Left lung (tissue), 10 donors: Measurements from ENCODE around the gene SEPTIN11. TPM values are rescaled to one million over a fixed set of nuclear protein-coding genes. Genes with fewer than 3 reads are reported as not detected.

ENCODE experiments used
- ATAC-seq: fragments of 200-7000 bp; cut with Tn5 transposase; one replicate; pipeline ENCODE4 v1.9.1; 2020; ENCODE audit warnings: moderate library complexity
- DNase-seq, 4 donors: peaks; one replicate each; pipeline ENCODE4 v3.0.0-alpha.2; 2013 to 2020
- H3K27ac ChIP-seq, 2 donors: fragments of 200-600 bp; sonication (generic) in 1 of 2; one replicate each; pipeline versions ENCODE4 v1.5.0 to v1.8.0; 2020 to 2021
- H3K27me3 ChIP-seq, 2 donors: fragments of 200-600 bp; sonication (generic) in 1 of 2; one replicate each; pipeline versions ENCODE4 v1.5.0 to v1.8.0; 2020 to 2021
- H3K36me3 ChIP-seq, 2 donors: fragments of 200-600 bp; sonication (generic) in 1 of 2; one replicate each; pipeline versions ENCODE4 v1.5.0 to v1.8.0; 2020 to 2021
- H3K4me1 ChIP-seq, 2 donors: fragments of 200-600 bp; one replicate each; pipeline ENCODE4 v1.8.0; 2021
- H3K4me3 ChIP-seq, 2 donors: fragments of 200-600 bp; sonication (generic) in 1 of 2; one replicate each; pipeline versions ENCODE4 v1.5.0 to v1.8.0; 2020 to 2021; ENCODE audit warnings: mild to moderate bottlenecking in 1 of 2
- H3K9me3 ChIP-seq, 2 donors: fragments of 200-600 bp; sonication (generic) in 1 of 2; one replicate each; pipeline versions ENCODE4 v1.5.0 to v1.8.0; 2020 to 2021
- intact Hi-C, 2 donors: fragments of 100-400 bp; cut with DNase I; formaldehyde crosslinking; loops; one replicate each; pipeline versions ENCODE4 v1.11.2 to v1.14.2; 2022
- polyA plus RNA-seq, 6 donors: library from polyadenylated mRNA; unstranded; fragments of 120-200 nt; gene quantifications; one replicate each; pipeline ENCODE4 v1.2.1, GENCODE V29; 2013; ENCODE audit not compliant: insufficient read length in 6 of 6
- total RNA-seq, 2 donors: library from RNA; stranded (reverse); fragmentation: NEBNext Ultra II Directional; extraction: Animal tissue kit (Norgen Biotek cat#: 25700); gene quantifications; one replicate each; pipeline ENCODE4 v1.2.1, GENCODE V29; 2021
- TF ChIP-seq, protein P1 (sequence below), 2 donors: fragments of 200-600 bp; sonication (generic) in 1 of 2; IDR thresholded peaks; one replicate each; pipeline versions ENCODE4 v1.5.0 to v1.8.0; 2021; ENCODE audit warnings: antibody characterized with exemption in 2 of 2
- donor health status: DM: no; HTN: yes; CAD: no.
- donor health status: DM: no; HTN: no; CAD: no.

SEPTIN11 gene
- total and polyA plus RNA-seq, 8 donors: 134 to 169 (median 159) TPM

DNA sequence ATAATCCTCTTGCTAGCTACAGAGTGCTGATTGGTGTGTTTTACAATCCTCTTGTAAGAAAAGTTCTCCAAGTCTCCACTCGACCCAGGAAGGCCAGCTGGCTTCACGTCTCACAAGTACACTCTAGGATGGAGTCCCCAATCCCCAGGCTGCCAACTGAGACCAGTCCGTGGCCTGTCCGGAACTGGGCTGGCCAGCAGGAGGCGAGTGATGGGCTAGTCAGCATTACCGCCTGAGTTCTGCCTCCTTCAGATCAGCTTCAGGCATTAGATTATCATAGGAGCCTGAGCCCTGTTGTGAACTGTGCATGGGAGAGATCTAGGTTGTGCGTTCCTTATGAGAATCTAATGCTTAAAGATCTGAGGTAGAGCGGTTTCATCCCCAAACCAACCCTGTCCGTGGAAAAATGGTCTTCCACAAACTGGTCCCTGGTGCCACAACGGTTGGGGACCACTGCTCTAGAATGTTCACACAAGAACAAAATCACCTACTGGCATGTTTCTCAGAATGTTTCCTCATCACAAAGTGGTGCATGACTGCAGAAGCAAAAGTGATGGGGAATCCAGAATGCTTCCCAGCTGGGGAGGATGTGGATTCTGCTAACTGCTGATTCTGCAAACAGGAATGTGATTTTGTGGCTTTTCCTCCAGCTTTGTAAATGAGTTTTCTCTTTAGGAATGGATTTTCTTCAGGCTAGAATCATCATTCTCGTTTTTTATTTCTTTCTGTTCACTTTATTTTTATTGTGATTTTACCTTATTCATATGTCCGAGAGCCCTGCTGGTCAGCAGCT, 40.9 kb downstream of the SEPTIN11 start:
- Histone ChIP-seq H3K36me3 (no peaks in the 10 kb centered on the region), H3K4me1 (peaks cover 25 to 29% of the 10 kb centered on the region in 2 donors), H3K27ac (peak overlapping the region in 1 of 2 donors; percentile 55), H3K9me3 (no peaks in the 10 kb centered on the region), H3K4me3 (no peak overlapping the region), H3K27me3 (no peaks in the 10 kb centered on the region)
- intact Hi-C loops: no loop called here
- peak; percentile 14 for ATAC-seq
- TF ChIP-seq, protein P1, sequence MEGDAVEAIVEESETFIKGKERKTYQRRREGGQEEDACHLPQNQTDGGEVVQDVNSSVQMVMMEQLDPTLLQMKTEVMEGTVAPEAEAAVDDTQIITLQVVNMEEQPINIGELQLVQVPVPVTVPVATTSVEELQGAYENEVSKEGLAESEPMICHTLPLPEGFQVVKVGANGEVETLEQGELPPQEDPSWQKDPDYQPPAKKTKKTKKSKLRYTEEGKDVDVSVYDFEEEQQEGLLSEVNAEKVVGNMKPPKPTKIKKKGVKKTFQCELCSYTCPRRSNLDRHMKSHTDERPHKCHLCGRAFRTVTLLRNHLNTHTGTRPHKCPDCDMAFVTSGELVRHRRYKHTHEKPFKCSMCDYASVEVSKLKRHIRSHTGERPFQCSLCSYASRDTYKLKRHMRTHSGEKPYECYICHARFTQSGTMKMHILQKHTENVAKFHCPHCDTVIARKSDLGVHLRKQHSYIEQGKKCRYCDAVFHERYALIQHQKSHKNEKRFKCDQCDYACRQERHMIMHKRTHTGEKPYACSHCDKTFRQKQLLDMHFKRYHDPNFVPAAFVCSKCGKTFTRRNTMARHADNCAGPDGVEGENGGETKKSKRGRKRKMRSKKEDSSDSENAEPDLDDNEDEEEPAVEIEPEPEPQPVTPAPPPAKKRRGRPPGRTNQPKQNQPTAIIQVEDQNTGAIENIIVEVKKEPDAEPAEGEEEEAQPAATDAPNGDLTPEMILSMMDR (IDR thresholded peaks at IDR 0.05): no peak
- DNase-seq: no peak

DNA sequence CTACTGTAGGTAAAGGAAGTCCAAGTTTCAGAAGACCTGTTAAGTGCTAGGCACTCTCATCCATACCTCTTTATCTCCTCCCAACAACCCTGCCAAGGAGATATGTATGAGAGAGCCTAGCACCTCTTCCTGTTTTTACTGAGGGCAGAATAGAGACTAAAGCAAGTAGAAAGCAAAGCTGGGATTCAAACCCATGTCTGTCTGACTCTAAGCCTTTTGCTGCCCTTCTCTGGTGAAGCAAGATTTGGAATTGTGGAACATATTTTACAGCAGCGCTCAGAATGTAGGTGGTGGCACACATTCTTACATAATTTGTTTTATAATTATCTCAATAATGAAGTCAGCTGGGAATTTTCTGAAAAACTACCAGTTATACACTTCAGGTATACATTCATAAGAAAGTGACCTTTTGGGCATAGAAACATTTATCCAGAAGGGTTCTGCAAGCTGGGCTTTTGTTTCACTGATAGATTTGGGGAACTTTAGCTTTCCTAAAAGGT, 41.7 kb downstream of the SEPTIN11 start:
- intact Hi-C loops: no loop called here
- H3K9me3 ChIP-seq: no peaks in the 10 kb centered on the region
- no peak overlapping the region for H3K4me3 ChIP-seq
- no peak for DNase-seq
- peaks cover 18 to 29% of the 10 kb centered on the region in 2 donors for H3K4me1 ChIP-seq
- ATAC-seq: no peak
- no peaks in the 10 kb centered on the region for H3K36me3 ChIP-seq
- H3K27ac ChIP-seq: peak overlapping the region in 1 of 2 donors; percentile 55
- TF ChIP-seq, protein P1 (IDR thresholded peaks at IDR 0.05): no peak
- no peaks in the 10 kb centered on the region for H3K27me3 ChIP-seq

DNA sequence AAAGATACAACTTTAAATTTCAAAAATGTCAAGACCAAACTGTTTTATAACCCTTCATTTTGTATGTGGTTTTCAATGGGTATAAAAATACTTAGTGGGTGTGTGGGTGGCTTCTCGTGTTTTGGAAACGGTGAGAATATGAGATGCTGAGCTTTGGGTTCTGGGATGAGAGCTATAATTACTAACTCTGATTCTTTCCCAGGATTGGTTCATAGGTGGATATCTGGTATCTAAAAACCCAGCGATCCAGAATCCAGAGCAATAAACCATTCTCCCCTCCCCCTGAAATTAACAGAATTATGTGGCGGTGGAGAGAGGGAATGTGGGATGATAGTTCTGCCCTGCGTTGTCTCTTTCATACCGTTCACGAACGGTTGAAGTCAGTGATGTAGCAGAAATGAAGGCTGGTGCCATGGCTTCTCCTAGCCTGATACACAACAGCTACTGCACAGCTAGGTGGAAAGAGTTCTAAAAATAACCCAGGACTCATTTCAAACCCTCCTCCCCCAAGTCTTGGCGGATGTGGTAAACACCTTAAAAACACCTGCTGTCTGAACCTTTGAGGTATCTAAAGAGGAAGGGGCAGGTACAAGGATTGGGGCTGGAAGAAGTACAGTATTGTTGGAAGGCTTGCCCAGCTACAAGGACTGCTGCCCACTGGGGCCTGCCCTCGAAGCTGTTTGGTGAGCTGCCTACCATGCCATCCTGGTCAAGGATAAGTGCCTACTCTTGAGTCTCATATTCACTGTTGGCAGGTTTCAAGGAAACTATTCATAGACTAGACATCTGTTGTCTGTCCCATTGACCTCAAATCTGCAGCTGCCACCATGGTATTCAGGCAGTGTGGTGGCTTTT, 44.5 kb downstream of the SEPTIN11 start:
- Histone ChIP-seq H3K9me3 (no peaks in the 10 kb centered on the region), H3K4me1 (peaks cover 10 to 13% of the 10 kb centered on the region in 2 donors), H3K27me3 (no peaks in the 10 kb centered on the region), H3K27ac (no peak overlapping the region), H3K36me3 (peaks cover 0 to 20% of the 10 kb centered on the region in 2 donors), H3K4me3 (no peak overlapping the region)
- no peak for DNase-seq
- TF ChIP-seq, protein P1 (IDR thresholded peaks at IDR 0.05): no peak
- ATAC-seq: peak; percentile 23
- intact Hi-C loops: no loop called here

DNA sequence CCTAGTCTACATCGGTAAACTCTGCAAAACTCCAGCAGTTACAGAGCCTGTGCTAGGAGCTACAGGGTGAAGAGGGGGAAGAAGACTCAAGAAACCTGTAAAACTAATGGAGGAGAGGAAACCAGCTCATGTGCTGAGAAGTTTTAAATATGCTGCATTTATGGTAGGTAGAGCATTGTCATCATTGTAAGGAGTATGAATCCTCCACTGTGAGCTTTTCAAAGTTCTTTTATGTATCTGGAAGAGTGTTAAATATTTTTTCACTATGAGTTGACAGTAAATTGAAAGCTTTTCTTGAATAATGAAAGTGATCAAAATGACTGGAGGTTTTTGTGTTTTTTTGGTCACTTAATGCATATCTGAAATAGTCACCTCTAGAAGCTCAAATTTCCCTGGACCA, 46.2 kb downstream of the SEPTIN11 start:
- ATAC-seq: no peak
- Histone ChIP-seq H3K9me3 (no peaks in the 10 kb centered on the region), H3K4me3 (no peak overlapping the region), H3K36me3 (peaks cover 0 to 29% of the 10 kb centered on the region in 2 donors), H3K27ac (no peak overlapping the region), H3K27me3 (no peaks in the 10 kb centered on the region), H3K4me1 (peaks cover 5 to 6% of the 10 kb centered on the region in 2 donors)
- no peak for DNase-seq
- TF ChIP-seq, protein P1 (IDR thresholded peaks at IDR 0.05): no peak
- intact Hi-C loops: no loop called here

DNA sequence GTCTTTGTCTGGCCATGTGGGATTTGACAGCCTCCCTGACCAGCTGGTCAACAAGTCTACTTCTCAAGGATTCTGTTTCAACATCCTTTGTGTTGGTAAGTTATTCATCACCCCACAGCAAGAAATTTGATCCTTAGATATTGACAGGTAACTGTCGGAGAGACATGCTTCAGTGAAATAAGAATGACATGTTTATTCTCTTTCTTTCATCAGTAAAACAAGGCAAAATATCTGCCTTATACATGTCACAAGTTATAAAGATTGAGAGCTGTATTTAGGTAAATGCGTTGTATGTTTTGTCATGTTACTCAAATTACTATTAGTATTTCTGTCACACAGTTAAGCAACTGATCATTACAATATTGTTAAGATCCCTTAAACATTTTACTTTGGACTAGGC, 46.9 kb downstream of the SEPTIN11 start:
- TF ChIP-seq, protein P1 (IDR thresholded peaks at IDR 0.05): no peak
- H3K4me1 ChIP-seq: peaks cover 0 to 4% of the 10 kb centered on the region in 2 donors
- intact Hi-C loops: no loop called here
- no peaks in the 10 kb centered on the region for H3K9me3 ChIP-seq
- H3K27ac ChIP-seq: no peak overlapping the region
- no peak for ATAC-seq
- no peak for DNase-seq
- H3K36me3 ChIP-seq: peaks cover 0 to 29% of the 10 kb centered on the region in 2 donors
- H3K27me3 ChIP-seq: no peaks in the 10 kb centered on the region
- H3K4me3 ChIP-seq: no peak overlapping the region
